Osteocyte (in vitro differentiated cells): ENCODE measurements around the gene SLPI. TPM values are rescaled to one million over a fixed set of nuclear protein-coding genes. Genes with fewer than 3 reads are reported as not detected.

Experiments
- DNase-seq: peaks from one replicate; pipeline ENCODE4 v3.0.0; 2021; ENCODE audit warnings: mixed read lengths; ENCODE audit not compliant: unreplicated experiment; ENCODE audit errors: extremely low spot score
- H3K27ac Mint-ChIP-seq: one replicate; pipeline ENCODE4 v1.8.0; 2021; ENCODE audit warnings: mild to moderate bottlenecking, mixed read lengths; ENCODE audit not compliant: unreplicated experiment
- H3K27me3 Mint-ChIP-seq: one replicate; pipeline ENCODE4 v1.8.0; 2021; ENCODE audit warnings: mixed read lengths; ENCODE audit not compliant: unreplicated experiment
- H3K36me3 Mint-ChIP-seq: one replicate; pipeline ENCODE4 v1.8.0; 2021; ENCODE audit warnings: mixed read lengths; ENCODE audit not compliant: unreplicated experiment
- H3K4me1 Mint-ChIP-seq: one replicate; pipeline ENCODE4 v1.8.0; 2021; ENCODE audit warnings: mixed read lengths; ENCODE audit not compliant: unreplicated experiment
- H3K4me3 Mint-ChIP-seq: one replicate; pipeline ENCODE4 v1.8.0; 2021; ENCODE audit warnings: mild to moderate bottlenecking, moderate library complexity, mixed read lengths; ENCODE audit not compliant: unreplicated experiment
- H3K9me3 Mint-ChIP-seq: one replicate; pipeline ENCODE4 v1.8.0; 2021; ENCODE audit warnings: mixed read lengths; ENCODE audit not compliant: unreplicated experiment
- CTCF ChIP-seq: fragments of 200-600 bp; sonication (generic); IDR thresholded peaks from 2 replicates; pipeline ENCODE4 v1.5.0; 2021; ENCODE audit warnings: antibody characterized with exemption, mild to moderate bottlenecking, moderate library complexity
- total RNA-seq: library from RNA; stranded (reverse); gene quantifications from 2 replicates; pipeline ENCODE4 v1.2.1, GENCODE V29; 2021

The SLPI gene
- total RNA-seq, 1 donor from 2014 or later, result not detected

DNA sequence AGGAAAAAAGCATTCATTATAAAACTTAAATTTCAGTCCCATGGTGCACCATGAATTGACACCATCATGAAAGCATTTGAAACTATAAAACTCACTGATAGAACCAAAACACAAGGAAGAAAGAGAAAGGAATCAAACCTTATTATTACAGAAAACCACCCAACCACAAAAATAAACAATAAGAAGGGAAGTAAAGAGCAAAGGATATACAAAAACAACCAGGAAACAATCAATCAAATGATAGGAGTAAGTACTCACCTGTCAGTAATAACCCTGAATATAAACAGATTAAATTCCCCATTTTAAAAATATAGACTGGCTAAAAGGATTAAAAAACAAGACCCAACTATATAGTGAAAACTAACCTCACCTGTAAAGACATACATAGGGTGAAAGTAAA, 5.8 kb downstream of the SLPI start:
- Mint-ChIP-seq H3K4me1 (no peaks in the 10 kb centered on the region), H3K27ac (no peak overlapping the region), H3K9me3 (no peaks in the 10 kb centered on the region), H3K4me3 (no peak overlapping the region), H3K27me3 (peaks cover 76% of the 10 kb centered on the region), H3K36me3 (no peaks in the 10 kb centered on the region)
- DNase-seq, result no peak
- TF ChIP-seq CTCF, result no peak

- no peak for DNase-seq
- peaks cover 77% of the 10 kb centered on the region for H3K27me3 Mint-ChIP-seq
- no peaks in the 10 kb centered on the region for H3K36me3 Mint-ChIP-seq
- no peaks in the 10 kb centered on the region for H3K4me1 Mint-ChIP-seq
- TF ChIP-seq CTCF, result no peak
- no peak overlapping the region for H3K27ac Mint-ChIP-seq
- no peaks in the 10 kb centered on the region for H3K9me3 Mint-ChIP-seq
- H3K4me3 Mint-ChIP-seq, result no peak overlapping the region
Observed at GRCh38 chr20:45247865-45248264, 6.5 kb downstream of the SLPI start.

DNA sequence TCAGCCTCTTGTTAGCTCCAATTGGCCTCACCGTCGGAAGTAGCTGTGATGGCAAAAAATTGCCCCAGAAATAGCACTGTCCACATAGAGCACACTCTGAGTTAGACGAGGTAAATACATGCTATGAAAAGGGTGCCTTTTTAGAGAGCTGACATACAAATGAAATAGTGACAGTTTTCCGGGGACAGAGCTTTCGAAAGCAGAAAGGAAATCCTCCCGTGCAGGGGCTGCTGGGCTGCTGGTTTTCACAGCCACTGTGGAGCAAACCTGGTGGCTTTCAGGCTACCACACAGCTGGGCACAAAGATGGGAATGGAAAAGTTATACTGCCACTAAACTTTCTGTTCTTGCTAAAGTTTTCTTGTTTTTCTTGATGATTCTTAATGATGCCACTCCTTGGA, 8.3 kb downstream of the SLPI start:
- Mint-ChIP-seq H3K9me3 (no peaks in the 10 kb centered on the region), H3K36me3 (no peaks in the 10 kb centered on the region), H3K27ac (no peak overlapping the region), H3K4me3 (no peak overlapping the region), H3K4me1 (no peaks in the 10 kb centered on the region), H3K27me3 (peaks cover 75% of the 10 kb centered on the region)
- no peak for TF ChIP-seq CTCF
- no peak for DNase-seq

- H3K27me3 Mint-ChIP-seq, result peaks cover 51% of the 10 kb centered on the region
- no peaks in the 10 kb centered on the region for H3K36me3 Mint-ChIP-seq
- no peak for TF ChIP-seq CTCF
Observed at GRCh38 chr20:45238139-45238538, 16.2 kb downstream of the SLPI start.

DNA sequence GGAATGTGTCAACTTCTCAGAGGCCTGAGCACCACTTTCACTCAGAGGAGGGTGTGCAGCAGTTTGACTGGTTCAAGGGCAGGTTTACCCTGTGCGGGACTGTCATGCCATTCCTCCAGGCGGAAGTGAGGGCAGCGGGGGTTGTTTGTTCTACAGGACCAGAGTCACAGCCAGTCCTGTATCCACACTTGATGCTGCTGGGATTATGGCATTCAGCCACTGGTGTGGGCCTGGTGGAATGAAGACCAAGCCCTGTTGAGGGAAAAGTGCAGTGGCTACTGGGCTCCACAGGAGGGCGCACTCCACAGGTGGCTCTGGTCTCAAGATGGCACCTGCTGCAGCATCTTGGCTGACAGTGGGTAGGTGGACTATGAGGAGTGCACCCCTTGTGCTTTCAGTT, 18.4 kb downstream of the SLPI start:
- Mint-ChIP-seq H3K36me3 (no peaks in the 10 kb centered on the region), H3K27ac (no peak overlapping the region), H3K4me3 (no peak overlapping the region), H3K4me1 (no peaks in the 10 kb centered on the region), H3K27me3 (peaks cover 55% of the 10 kb centered on the region), H3K9me3 (peaks cover 12% of the 10 kb centered on the region)
- no peak for DNase-seq
- peak; percentile 28 for TF ChIP-seq CTCF

More at GRCh38 chr20:45238139-45238538, 16.2 kb downstream of the SLPI start:
- no peak for DNase-seq
- Mint-ChIP-seq H3K9me3 (peaks cover 12% of the 10 kb centered on the region), H3K4me1 (no peaks in the 10 kb centered on the region), H3K4me3 (no peak overlapping the region), H3K27ac (no peak overlapping the region)
